ENCODE measurements around the gene CROT.

The CROT gene

DNA sequence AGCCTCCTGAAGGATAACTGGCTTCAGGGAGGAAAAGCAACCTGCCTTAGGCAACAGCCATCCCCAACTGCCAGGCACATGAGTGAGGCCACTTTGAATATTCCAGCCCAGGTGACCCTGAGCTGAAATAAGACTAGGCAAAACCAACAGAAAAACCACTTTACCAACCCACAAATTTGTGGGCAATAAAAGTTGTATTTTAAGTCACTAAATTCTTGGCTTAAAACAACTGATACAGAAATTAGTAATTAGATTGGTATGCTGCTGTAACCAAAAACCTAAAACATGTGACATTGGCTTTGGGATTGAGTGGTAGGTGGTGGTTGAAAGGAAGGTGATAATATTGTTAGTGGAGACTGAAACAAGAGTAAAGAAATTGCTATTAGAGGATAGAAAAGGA, 90.1 kb downstream of the CROT start:
- no peak for DNase-seq (ENCODE audit: low spot score)
- in situ Hi-C loops (cut with MboI; ENCODE audit: low pct_unique_long_range_greater_than_20kb, low sequenced_read_pairs, unreplicated experiment) = no loop called here

DNA sequence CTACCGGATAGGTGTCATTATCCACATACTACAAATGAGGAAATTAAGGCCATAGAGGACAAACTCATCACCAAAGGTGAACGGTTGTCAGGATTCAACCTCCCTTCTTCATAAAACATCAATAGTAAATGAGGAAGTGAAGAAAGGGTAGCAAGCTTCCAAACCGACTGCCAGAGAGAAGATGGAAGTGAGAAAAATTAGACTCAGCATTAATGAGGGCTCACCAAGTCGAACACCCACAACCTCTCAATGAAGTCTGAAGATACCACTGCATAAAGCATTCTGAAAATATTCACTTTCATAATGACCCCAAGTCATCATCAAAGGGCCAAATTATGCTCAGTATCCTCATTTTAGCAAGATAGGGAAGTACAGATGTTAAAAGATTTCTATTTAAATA, 100.4 kb downstream of the CROT start:
- peak; percentile 24 for DNase-seq (ENCODE audit: low spot score)
- TF ChIP-seq, protein P1, sequence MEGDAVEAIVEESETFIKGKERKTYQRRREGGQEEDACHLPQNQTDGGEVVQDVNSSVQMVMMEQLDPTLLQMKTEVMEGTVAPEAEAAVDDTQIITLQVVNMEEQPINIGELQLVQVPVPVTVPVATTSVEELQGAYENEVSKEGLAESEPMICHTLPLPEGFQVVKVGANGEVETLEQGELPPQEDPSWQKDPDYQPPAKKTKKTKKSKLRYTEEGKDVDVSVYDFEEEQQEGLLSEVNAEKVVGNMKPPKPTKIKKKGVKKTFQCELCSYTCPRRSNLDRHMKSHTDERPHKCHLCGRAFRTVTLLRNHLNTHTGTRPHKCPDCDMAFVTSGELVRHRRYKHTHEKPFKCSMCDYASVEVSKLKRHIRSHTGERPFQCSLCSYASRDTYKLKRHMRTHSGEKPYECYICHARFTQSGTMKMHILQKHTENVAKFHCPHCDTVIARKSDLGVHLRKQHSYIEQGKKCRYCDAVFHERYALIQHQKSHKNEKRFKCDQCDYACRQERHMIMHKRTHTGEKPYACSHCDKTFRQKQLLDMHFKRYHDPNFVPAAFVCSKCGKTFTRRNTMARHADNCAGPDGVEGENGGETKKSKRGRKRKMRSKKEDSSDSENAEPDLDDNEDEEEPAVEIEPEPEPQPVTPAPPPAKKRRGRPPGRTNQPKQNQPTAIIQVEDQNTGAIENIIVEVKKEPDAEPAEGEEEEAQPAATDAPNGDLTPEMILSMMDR (IDR thresholded peaks at IDR 0.05; ENCODE audit: extremely low read depth, insufficient read depth, missing control alignments) = no peak
- in situ Hi-C loops (cut with MboI; ENCODE audit: low pct_unique_long_range_greater_than_20kb, low sequenced_read_pairs, unreplicated experiment) = no loop called here

More for the DNA sequence above, 90.1 kb downstream of the CROT start:
- TF ChIP-seq, protein P1 (IDR thresholded peaks at IDR 0.05; ENCODE audit: extremely low read depth, insufficient read depth, missing control alignments) = no peak

DNA sequence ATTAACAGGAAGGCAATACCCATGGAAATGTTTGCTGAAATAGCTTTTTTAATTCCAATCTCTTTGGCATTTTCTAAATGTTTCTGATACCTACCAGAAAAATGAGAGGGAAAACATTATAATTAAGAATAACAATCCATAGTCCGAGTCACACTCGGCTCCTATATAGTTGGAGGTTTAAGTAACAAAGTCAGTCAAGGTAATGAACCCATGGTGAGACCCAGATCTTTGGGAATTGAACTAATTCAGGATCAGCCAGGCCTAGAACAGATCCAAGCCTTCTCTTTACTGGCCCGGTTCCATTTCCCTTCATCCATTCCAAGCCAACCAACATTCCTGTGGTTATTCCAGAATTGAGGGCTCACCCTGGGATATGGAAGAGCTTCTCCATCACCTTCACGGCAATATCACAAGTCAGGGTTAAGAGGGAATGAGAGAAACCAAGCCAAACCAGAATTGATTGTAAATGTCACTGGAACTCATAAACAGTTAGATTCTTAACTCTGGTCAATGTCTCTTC, 101.7 kb downstream of the CROT start:
- no peak for DNase-seq (ENCODE audit: low spot score)
- in situ Hi-C loops (cut with MboI; ENCODE audit: low pct_unique_long_range_greater_than_20kb, low sequenced_read_pairs, unreplicated experiment) = no loop called here
- TF ChIP-seq, protein P1 (IDR thresholded peaks at IDR 0.05; ENCODE audit: extremely low read depth, insufficient read depth, missing control alignments) = no peak

DNA sequence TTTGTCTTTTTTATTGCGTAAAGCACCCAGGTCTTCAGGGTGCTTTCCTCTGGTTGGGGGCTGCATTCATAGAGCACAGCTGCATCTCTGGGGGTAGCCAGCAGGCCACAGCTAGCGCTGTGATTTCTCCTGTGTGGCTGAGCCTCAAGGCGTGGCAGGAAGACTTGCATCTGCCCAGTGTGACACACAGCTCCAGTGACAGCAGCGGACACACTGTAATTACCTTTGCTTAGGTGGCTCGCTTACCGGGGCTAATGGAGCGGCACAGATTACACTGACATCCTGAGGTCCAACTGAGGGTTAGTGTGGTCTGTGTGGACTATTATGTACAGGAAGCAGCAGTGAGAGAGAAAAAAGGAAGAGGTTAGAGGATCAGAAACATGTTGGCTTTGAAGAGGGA, 102.9 kb downstream of the CROT start:
- in situ Hi-C loops (cut with MboI; ENCODE audit: low pct_unique_long_range_greater_than_20kb, low sequenced_read_pairs, unreplicated experiment) = no loop called here

More for the DNA sequence above, 102.9 kb downstream of the CROT start:
- TF ChIP-seq, protein P1 (IDR thresholded peaks at IDR 0.05; ENCODE audit: extremely low read depth, insufficient read depth, missing control alignments) = no peak
- no peak for DNase-seq (ENCODE audit: low spot score)
